Activated CD4-positive, alpha-beta T cell treated with anti-CD3 and anti-CD28 coated beads for 4 hours (primary cell): ENCODE data around the gene SSBP3.

Experiments
- DNase-seq, 2 donors: peaks; one replicate each; pipeline ENCODE4 v3.0.0-alpha.2; 2020

The SSBP3 gene

DNA sequence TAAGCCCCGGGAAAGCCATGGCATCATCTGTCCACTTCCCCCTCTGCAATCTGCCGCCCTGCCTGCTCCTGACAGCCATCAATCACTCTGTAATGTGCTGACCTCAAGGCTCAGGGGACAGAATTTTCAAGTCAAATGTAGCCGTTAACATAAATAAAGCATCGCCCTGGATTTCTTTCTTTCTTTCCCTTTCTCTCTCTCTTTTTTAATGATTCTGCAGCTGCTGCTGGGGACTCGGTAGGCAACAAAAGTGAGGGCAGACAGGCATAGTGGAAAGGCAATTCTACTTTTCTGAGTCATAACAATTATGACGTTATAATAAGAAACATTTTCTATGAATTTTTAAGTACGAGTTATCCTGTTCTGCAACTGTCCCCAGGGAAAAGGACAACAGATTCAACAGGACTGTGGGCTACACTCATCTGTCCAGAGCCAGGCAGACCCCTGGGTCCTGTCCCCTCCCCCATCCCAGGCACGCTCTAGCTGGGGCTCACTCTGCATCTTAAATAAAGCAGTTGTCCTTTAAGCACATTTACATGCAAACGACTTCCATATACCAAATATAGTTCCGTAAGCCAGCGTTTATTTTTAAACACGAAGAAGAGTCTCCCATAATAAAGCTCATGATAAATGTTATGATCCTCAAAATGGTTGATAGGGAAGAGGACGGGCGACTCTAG is 78.7 kb downstream of the SSBP3 start:
- DNase-seq: no peak

DNA sequence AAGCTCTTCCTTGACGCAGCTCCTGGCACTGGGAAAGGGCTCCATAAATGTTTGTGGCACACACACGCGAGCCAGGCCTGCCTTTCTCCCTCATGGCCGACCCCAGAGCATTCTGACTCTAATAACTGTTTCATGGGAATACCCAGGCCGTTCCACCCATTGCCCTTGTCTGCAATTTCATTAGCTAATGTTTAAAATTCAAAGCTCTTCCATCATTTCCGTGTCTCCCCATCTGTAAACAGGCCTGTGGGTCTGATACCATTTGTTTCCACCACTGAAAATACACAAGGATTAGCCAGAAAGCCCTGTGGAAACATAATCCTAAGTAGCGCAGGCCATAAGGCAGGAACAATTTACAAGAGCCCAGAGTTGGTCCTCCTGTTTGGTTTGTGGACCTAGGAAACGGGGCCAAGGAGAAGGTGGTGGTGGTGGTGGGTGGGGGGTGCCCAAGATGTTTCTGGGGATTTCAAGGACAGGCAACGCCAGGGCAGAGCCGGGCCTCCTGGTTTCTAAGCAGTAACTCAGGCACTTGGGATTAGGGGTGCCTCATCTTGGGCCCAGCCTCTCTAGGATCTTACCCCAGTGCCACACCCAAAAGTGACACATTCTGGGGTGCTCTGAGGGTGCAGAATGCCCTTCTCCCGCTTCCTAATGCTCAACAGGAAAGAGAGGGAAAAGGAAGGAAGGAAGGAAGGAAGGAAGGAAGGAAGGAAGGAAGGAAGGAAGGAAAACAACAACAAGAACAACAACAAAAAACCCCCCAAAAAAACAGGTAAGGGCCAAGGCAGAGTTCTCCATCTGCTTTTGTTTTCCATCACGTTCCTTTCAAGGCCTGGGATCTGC is 79.4 kb downstream of the SSBP3 start:
- no peak for DNase-seq

DNA sequence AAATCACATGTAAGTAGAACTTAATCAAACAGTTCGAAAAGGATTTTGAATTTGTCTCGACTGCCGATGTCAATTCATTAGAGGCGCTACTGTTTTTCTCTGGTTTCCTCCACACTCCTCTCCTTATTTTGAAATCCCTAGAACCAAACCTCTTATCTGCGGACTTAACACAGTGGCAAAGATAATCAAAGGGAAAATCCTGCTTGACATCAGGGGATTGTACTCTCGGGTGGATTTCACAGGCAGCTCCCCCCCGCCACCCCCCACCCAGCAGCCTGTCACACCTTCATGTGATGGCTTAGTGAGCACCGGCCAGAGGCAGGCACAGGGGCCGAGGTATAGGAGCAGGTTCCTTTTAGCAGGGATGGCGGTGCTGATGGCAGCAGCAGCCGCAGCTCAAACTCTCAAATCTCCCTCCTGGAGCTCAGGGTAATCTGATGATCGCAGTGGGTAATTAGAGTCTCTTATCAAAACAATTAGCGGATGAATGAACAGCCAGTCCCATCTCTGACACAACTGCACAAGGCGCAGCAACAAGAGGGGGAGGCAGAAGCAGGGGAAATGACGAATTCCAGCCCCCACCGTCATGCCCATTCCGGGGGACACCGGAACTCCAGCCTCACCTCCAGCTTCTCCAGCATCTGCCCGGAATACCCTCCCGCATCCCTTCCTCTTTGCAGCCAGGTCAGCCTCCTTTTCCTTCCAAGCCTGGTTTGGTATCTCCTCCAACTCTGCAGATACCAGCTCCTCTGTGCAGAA is 80.3 kb downstream of the SSBP3 start:
- DNase-seq: no peak

DNA sequence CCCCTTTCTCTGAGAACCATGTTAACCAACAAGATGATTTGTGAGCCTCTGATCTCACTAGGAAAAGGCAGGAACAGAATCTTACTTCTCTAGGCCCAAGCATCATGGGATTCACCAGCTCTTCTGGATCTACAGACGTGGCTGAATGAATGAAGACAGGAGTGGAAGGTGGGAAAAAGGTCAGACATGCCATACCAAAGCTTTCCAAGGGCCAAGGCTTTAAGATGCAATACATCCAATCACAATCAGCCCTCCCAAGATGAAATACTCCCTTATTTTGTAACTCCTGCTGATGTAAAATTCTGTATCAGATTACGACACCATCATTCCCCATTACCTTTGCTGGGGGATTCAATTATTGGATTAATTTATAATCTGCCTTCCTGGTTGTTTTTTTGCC is 80.9 kb downstream of the SSBP3 start:
- no peak for DNase-seq

DNA sequence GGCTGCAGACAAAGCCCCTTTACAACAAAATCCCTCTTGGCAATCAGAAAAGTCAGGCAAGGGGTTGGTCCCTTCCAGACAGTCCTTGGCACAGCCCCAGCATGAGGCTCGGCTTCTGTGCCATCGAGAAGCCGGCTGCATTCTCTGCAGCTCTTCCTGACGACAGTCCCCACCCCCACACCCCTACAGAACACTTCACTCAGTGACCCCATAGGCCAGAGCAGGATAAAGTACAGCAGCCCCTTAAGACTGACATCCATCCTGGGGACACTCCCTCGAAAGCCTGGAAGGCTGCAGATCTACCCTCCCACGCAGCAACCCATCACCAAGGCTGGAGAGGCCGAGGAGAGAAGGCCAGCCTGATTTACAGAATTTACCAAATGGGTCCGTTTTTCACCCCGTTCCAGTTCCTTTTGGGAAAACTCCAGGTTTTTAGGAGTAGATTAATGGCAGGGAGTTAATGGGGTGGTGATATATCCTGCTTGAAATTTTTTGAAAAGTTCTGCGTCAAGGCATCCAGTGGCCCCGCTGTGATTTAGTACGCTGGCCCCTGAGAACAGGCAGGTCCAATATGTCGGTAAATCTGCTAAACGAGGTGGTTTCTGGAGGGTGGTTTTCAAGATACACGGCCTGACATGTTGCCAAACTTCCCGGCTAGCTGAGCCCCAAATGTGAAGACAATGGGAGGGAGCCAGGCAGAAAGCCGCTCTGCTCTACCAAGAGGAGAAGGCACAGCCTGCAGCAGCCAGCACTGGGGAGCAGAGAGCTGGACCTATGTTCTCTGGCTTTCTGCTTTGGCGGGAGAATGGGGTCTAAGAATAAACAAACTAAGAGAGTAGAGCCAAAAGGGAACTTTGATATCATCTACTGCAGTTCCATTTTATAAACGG is 81.7 kb downstream of the SSBP3 start:
- no peak for DNase-seq

DNA sequence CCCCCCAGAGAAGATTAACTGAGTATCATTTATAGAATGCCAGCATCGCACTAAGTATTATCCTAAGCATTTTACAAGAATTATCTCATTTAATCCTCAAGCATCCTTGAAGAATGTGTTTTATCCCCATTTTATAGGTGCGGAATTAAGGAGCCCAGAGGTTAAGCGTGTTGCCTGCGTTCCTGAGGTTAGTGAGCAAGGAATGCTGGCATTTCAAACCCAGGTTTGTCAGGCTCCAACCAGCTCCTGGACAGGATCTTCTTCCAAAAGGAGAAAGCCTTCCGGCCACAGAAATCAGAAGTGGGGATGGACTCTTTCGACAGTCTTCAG is 82.3 kb downstream of the SSBP3 start:
- no peak for DNase-seq

DNA sequence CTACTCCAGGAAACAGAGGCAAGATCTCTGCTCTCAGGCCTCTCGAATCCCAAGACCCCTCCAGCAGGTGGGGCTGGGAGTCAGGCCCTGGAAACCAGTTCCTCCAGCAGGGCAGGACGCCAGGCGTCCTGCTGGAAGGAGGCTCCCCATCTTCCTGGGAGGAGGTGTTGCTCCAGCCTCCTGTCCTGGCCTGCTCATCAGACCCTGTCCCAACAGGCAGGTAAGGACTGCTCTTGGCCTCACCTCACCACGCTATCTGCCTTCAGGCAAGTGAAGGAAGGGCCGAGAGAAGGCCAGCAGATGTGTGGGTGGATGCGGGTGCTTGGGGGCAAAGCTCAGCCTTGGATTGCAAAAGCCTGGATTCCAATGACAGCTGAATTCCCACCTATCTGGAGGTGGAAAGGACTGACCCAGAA is 82.9 kb downstream of the SSBP3 start:
- DNase-seq: no peak

DNA sequence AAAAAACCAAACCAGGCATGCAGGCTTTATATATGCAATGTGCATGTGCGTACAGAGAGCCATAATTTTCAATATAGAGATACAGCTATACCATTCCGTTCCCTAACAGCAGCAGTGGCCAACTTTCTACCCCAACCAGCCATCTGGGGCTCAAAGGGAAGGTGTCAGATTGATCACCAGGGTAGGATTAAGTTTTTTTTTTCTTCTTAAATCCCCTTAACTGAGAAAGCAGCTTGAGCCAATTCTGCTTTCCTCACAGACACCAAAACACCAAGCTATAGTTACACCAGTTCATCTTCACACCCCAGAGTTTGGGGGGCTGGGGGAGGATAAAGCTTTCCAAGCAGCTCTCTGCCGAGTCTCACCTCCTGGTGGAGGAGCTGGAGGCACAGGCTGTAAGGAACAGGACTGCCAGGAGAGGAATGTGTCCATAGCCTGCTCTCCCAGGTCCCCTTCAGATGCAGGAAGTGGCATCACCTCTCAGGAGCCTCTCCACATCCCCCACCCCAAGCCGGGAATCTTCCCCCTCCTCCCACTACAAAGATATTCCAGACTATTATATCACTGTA is 87.9 kb downstream of the SSBP3 start:
- DNase-seq: no peak

DNA sequence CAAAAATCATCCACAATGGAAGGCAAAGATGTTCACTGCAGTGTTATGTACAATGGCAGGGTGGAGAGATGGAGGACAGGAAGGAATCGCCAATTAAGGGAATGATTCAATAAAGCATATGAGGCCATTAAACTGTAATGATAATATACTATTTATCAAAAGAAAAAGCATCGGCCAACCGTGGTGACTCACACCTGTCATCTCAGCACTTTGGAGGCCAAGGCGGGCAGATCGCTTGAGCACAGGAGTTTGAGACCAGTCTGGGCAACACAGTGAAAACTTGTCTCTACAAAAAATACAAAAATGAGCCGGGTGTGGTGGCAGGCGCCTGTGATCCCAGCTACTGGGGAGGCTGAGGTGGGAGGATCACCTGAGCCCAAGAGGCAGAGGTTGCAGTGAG is 89.1 kb downstream of the SSBP3 start:
- DNase-seq: no peak

DNA sequence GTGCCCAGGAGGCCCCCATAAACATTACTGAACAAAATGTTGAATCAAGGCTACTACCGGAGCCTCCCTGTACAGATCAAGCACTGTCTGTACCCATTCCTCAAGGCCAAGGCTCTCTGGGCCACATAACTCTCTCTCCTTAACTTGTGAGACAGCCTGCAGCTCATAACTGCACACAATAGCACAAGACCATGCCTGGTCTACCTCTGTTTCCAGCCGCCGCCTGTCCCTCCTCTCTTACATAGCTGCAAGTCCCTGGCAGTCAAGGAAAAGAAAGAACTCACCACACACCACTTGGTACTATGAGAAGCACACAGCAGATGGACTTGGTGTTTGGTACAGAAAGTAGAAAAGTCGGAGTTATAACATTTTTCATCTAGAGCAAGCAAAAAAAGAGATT is 91.1 kb downstream of the SSBP3 start:
- no peak for DNase-seq

DNA sequence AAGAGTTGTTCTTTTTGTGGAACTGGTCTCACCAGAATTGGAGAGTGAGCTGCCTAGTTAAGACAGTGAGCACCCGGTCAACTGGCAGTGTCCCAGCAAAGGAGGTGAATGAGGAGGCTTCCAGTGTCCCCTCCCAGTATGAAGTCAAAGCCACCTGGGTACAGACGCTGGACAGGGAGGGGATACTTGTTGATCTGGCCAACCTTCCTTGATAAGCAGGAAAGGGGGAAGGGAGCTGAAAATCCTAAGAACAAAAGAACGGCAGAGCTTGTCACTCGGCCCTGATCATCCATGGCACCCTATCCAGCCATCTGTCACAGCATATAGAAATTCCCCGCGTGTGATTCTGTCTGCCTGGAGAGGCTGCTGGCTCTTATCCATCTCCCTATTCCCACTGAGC is 91.5 kb downstream of the SSBP3 start:
- DNase-seq: no peak

DNA sequence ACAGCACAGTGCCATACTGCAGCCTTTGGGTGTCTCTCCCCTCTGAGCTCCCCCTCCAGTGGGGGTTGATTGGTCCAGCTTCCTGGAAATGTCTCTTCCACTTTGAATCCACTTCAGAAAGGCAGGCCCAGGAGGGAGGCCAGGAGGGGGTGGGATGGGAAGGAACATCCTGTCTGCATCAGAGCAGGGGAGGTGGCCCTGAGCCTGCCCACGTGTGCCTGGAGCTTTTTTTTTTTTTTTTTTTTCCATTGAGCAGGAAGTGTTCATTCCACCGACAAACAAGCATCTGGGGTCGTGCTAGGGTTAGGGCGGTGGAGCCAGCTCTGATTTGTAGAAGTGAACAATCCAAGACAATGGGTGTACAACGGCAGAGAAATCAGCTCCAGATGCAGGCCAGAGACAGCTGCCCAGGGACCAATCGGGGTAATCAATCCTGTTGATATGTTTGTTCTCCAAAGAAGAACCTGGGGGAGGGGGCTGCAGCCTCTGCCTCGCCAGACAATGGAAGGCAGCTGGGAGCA is 93.3 kb downstream of the SSBP3 start:
- no peak for DNase-seq

DNA sequence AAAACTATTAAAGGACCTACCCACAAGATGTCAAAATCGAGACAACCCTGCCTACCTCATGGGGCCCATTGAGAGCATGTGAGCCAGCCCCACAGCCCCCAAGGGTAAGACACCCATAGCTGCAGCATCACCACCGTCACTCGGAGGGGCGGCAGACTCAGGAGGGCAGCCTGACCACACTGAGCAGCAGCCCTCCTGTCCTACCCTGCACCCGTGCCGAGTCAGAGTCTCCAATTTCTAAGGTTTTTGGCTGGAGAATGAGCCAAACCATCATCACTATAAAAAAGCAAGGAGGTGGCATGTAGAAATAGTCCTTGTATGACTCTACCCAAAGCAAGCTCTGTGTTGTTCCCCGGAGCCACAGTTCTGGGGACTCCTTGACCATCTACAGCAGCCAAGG is 94.7 kb downstream of the SSBP3 start:
- DNase-seq: no peak

DNA sequence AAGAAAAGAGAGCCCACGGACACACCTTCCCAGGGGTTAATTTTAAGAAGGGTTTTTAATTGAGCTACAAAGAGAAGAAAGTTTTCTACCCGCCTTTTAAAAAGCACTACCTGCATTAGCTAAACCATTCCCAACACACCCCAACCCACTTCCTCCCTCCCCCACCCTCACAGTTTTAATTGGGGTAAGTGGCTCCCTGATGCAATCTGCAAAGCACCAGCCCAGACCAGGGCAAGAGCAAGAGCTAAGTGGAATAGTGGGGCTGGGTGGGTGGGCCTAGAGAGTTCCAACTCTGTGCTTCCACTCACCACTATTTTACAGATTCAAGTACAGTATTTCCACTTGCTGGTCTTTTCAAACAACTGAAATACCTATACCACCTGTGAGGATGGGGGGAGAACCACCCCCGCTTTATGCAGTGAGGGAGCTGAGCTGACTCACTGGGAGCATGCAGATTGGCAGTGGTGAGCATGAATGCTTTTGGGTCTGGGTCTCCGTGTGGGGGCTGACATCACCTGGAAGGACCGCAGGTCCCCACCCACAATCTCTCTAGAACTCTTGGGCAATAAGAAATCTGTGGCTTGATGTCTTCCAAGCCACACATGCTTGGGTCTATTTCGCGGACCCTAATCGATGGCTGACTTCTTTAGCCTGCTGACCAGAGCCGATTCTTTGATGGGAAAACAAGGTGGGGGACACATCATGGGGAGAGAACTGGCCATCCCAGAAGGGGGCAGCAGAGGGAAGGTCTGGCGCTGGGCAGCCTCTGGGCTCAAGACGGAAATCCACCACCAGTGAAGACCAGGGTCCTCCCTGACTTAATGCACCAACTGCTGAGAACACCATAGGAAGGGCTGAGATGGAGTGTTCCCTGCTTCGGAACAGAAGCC is 95.5 kb downstream of the SSBP3 start:
- peak; percentile 27 to 31 for DNase-seq

DNA sequence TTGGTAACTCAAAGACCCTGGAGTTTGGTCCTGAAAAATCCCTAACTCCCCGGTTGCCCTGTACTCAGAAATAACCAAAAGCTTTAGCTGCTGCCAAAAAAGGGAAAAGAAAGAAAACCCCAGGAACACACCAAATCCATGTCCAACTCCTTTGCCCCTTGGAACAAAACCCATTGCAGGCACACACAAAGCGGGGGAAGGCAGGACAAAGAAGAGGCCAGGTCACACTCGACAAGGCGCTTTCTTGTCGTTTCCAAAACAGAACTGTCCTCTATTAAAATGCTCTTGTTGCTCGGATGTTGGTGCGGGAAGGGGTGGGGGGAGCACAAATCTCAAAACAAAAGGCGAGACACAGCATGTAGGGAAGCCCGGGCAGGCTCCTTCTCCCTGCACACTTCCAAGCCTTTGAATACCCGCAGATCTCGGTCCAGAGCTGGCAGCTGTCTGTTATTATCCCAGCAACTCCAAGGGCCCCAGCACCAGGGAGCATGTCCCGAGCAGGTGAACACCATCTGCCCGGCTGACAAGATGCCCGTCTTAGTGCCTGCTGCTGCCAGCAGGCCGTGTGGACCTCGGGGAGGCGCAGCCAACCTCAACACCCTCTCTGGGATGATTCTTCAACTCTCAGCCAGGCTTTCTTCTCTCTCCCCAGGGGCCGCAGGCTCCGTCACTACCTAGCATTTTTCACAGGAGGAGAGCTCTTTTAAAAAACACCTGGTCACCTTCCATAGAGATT is 96.4 kb downstream of the SSBP3 start:
- no peak for DNase-seq

DNA sequence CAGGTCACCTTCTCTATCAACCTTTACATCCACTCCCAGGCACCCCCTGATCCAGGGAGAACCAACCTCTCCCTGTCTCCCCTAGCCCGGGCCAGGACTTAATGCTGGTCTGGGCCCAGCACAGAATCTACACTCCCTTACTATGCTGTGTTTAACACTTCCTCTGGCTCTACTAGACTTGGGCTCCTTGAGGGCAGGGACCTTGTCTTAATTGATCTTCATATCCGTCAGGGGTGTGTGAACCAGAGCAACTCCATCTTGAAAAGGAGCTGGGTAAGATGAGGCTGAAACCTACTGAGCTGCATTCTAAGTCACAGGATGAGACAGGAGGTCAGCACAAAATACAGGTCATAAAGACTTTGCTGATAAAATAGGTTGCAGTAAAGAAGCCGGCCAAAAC is 98.9 kb downstream of the SSBP3 start:
- DNase-seq: no peak

DNA sequence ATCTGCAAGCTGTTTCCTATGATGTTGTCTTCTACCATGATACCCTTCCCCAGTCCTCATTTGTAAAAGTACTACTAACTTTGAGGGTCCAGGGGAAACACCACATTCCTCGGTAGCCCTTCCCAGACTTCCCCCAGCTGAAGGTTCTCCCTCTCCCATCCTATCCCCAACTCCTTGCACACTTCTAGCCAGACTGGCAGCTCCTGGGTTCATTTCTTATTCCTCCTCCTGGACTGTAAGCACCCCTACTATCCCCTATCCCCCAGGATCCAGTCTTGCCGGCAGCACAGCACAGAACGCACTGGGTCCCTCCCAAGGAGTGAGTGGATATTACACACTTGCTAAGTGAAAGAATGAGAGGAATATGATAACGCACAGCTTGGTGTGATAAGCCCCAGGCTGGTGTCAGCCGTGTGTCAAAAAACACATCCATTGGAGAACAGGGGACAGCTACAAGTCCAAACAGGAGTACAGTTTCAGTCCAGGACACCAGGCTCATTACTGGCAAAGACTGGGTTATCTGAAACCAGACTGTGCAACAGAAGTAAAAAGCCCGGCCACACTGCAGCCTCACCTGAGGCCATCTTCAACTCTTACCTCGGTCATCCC is 100.2 kb downstream of the SSBP3 start:
- DNase-seq: no peak

DNA sequence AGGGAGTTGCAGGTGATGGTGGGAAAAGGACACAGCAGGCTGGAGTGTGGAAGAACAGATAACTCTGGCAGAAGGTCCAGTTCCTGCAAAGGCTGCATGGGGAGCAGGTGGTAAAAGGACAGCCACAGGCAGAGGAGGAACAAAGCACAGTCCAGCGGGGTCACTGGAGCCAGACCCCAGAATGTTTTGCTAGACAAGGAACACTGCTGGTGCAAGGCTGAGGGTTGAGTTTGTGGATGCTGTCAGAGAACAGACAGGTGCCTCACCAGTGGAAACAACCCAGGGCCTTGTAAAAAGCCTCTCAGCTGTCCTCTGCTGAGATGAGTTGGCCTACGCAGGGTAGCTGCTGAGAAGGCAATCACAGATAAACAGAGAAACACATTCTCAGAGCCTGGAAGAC is 101.7 kb downstream of the SSBP3 start:
- no peak for DNase-seq

DNA sequence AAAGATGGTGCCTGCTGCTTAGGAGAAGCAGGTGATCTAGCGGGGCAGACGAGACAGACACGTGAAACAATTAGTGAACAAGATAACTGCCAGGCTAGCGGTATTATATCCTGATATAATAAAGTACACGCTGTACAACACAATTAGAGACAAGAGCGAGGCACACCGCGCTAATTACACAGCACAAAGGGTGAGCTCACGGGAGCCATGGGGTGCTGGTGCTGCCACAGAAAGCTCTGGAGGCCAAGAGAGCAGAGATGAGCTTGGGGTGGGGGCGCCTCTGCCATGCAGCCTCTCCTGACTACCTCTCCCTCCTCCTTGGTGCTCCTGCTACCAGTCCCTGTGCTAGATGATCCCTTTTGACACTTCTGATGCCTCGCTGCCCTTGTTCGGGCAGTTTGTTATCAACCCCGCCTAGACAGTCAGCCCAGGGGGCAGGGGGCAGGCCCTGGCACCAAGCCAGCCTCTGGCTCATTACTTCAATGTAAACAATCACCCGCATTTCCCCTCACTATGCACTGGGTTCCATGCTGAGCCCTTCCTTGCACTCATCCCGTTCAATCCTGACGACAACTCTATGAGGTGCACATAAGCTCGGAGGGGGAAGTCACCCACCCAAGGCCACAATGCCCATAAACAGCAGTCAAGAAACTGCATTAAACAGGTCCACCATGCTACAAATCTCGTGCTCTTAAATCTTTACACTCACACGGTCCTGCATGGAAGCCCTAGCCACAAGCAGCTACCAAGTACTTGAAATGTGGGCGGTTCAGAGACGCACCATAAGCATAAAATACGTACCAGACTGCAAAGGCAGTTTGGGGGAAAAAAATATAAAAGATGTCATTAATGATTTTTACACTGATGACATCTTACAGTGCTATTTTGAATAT is 103.0 kb downstream of the SSBP3 start:
- no peak for DNase-seq
